Activated CD4-positive, alpha-beta memory T cell treated with anti-CD3 and anti-CD28 coated beads, Interleukin-2, amount 10 ng/mL, durations not matched to agents 7 days and 5 days (primary cell): ENCODE data around the gene ZFTA. TPM values are rescaled to one million over a fixed set of nuclear protein-coding genes. Genes with fewer than 3 reads are reported as not detected.

Experiments
- CTCF ChIA-PET: fragments of 350-600 bp; sonication (Branson Sonifier 250); formaldehyde crosslinking; loops from one replicate; lab custom pipeline; 2021; ENCODE audit warnings: antibody characterized with exemption, inconsistent platforms; lab: Charles Lee
- POLR2A ChIA-PET: fragments of 350-600 bp; sonication (Branson Sonifier 250); formaldehyde crosslinking; loops from one replicate; lab custom pipeline; 2021; ENCODE audit warnings: antibody characterized with exemption; lab: Charles Lee
- DNase-seq: peaks from one replicate; pipeline ENCODE4 v3.0.0-alpha.2; 2020
- H3K27ac Mint-ChIP-seq: one replicate; pipeline ENCODE4 v1.8.0; 2021; ENCODE audit warnings: mild to moderate bottlenecking, mixed read lengths
- H3K27me3 Mint-ChIP-seq: one replicate; pipeline ENCODE4 v1.8.0; 2021; ENCODE audit warnings: mixed read lengths
- H3K36me3 Mint-ChIP-seq: one replicate; pipeline ENCODE4 v1.8.0; 2021; ENCODE audit warnings: low read depth, mixed read lengths
- H3K4me1 Mint-ChIP-seq: one replicate; pipeline ENCODE4 v1.8.0; 2021; ENCODE audit warnings: mixed read lengths
- H3K4me3 Mint-ChIP-seq: one replicate; pipeline ENCODE4 v1.8.0; 2021; ENCODE audit warnings: mild to moderate bottlenecking, mixed read lengths
- H3K9me3 Mint-ChIP-seq: one replicate; pipeline ENCODE4 v1.8.0; 2021; ENCODE audit warnings: mixed read lengths
- total RNA-seq, 2 experiments: library from RNA; stranded (reverse); gene quantifications; one replicate each; pipeline ENCODE4 v1.2.3, GENCODE V29; 2021

Gene ZFTA
- total RNA-seq, 2 experiments from 2014 or later, result 1.1 to 1.7 TPM

- ChIA-PET POLR2A (no interaction called here), CTCF (no interaction called here)
- no peaks in the 10 kb centered on the region for H3K27me3 Mint-ChIP-seq
- no peak overlapping the region for H3K4me3 Mint-ChIP-seq
- DNase-seq, result no peak
- H3K4me1 Mint-ChIP-seq, result peaks cover under 1% of the 10 kb centered on the region
- no peak overlapping the region for H3K27ac Mint-ChIP-seq
- H3K9me3 Mint-ChIP-seq, result no peaks in the 10 kb centered on the region
- peaks cover 10% of the 10 kb centered on the region for H3K36me3 Mint-ChIP-seq
Measured at GRCh38 chr11:63761931-63762653, 6.5 kb downstream of the ZFTA start.

GRCh38 chr11:63761188-63761587, 7.4 kb downstream of the ZFTA start:
- no peaks in the 10 kb centered on the region for H3K27me3 Mint-ChIP-seq
- peaks cover 10% of the 10 kb centered on the region for H3K36me3 Mint-ChIP-seq
- DNase-seq, result no peak
- ChIA-PET POLR2A (no interaction called here), CTCF (no interaction called here)
- no peak overlapping the region for H3K4me3 Mint-ChIP-seq
- H3K4me1 Mint-ChIP-seq, result no peaks in the 10 kb centered on the region
- H3K9me3 Mint-ChIP-seq, result no peaks in the 10 kb centered on the region
- H3K27ac Mint-ChIP-seq, result no peak overlapping the region

- CTCF ChIA-PET, result no interaction called here
- H3K27ac Mint-ChIP-seq, result no peak overlapping the region
Measured at GRCh38 chr11:63760487-63761079, 8.0 kb downstream of the ZFTA start.

GRCh38 chr11:63756919-63757761, 11.4 kb downstream of the ZFTA start:
- ChIA-PET POLR2A (no interaction called here), CTCF (no interaction called here)
- peaks cover 22% of the 10 kb centered on the region for H3K36me3 Mint-ChIP-seq
- DNase-seq, result no peak
- H3K9me3 Mint-ChIP-seq, result no peaks in the 10 kb centered on the region
- H3K27me3 Mint-ChIP-seq, result no peaks in the 10 kb centered on the region
- H3K4me3 Mint-ChIP-seq, result no peak overlapping the region
- no peak overlapping the region for H3K27ac Mint-ChIP-seq
- no peaks in the 10 kb centered on the region for H3K4me1 Mint-ChIP-seq

More at GRCh38 chr11:63760487-63761079, 8.0 kb downstream of the ZFTA start:
- DNase-seq, result no peak
- H3K4me3 Mint-ChIP-seq, result no peak overlapping the region
- no peaks in the 10 kb centered on the region for H3K4me1 Mint-ChIP-seq
- no peaks in the 10 kb centered on the region for H3K27me3 Mint-ChIP-seq
- H3K9me3 Mint-ChIP-seq, result no peaks in the 10 kb centered on the region
- H3K36me3 Mint-ChIP-seq, result peaks cover 10% of the 10 kb centered on the region
- POLR2A ChIA-PET, result no interaction called here

- H3K36me3 Mint-ChIP-seq, result peaks cover 25% of the 10 kb centered on the region
- no peak for DNase-seq
- no peaks in the 10 kb centered on the region for H3K4me1 Mint-ChIP-seq
- no peak overlapping the region for H3K27ac Mint-ChIP-seq
- CTCF ChIA-PET, result interaction anchor here (1.4 kb wide), 1 partner anchor 11 kb away, joined by 6 read pairs; no protein-coding TSS in a partner anchor
- H3K27me3 Mint-ChIP-seq, result no peaks in the 10 kb centered on the region
- POLR2A ChIA-PET, result no interaction called here
- H3K4me3 Mint-ChIP-seq, result no peak overlapping the region
- no peaks in the 10 kb centered on the region for H3K9me3 Mint-ChIP-seq
Measured at GRCh38 chr11:63749624-63750023, 19.0 kb downstream of the ZFTA start.

GRCh38 chr11:63747011-63747410, 21.6 kb downstream of the ZFTA start:
- H3K9me3 Mint-ChIP-seq, result no peaks in the 10 kb centered on the region
- H3K4me3 Mint-ChIP-seq, result no peak overlapping the region
- CTCF ChIA-PET, result interaction anchor here (1.0 to 1.8 kb wide), 2 partner anchors 9 to 21 kb away, joined by 3 read pairs; partner anchors contain the start of gene ZFTA
- H3K27ac Mint-ChIP-seq, result no peak overlapping the region
- H3K4me1 Mint-ChIP-seq, result no peaks in the 10 kb centered on the region
- peaks cover 13% of the 10 kb centered on the region for H3K36me3 Mint-ChIP-seq
- POLR2A ChIA-PET, result no interaction called here
- no peak for DNase-seq
- no peaks in the 10 kb centered on the region for H3K27me3 Mint-ChIP-seq

- ChIA-PET CTCF (interaction anchor here (1.0 to 1.8 kb wide), 3 partner anchors 9 to 24 kb away, joined by 3 read pairs; partner anchors contain the start of gene ZFTA), POLR2A (no interaction called here)
- no peak overlapping the region for H3K4me3 Mint-ChIP-seq
- DNase-seq, result no peak
- H3K36me3 Mint-ChIP-seq, result peaks cover 6% of the 10 kb centered on the region
- H3K27ac Mint-ChIP-seq, result no peak overlapping the region
- no peaks in the 10 kb centered on the region for H3K9me3 Mint-ChIP-seq
- no peaks in the 10 kb centered on the region for H3K4me1 Mint-ChIP-seq
- no peaks in the 10 kb centered on the region for H3K27me3 Mint-ChIP-seq
Measured at GRCh38 chr11:63745304-63746170, 23.0 kb downstream of the ZFTA start.

GRCh38 chr11:63738720-63739360, 29.7 kb downstream of the ZFTA start:
- Mint-ChIP-seq H3K27ac (no peak overlapping the region), H3K4me3 (no peak overlapping the region), H3K9me3 (no peaks in the 10 kb centered on the region), H3K4me1 (peaks cover 2% of the 10 kb centered on the region), H3K36me3 (no peaks in the 10 kb centered on the region), H3K27me3 (no peaks in the 10 kb centered on the region)
- peak; percentile 66 for DNase-seq
- ChIA-PET POLR2A (no interaction called here), CTCF (interaction anchor here (0.7 to 3.5 kb wide), 28 partner anchors 9 to 707 kb away, joined by 3 to 30 read pairs (median 5); partner anchors contain the start of gene RTN3)

GRCh38 chr11:63737718-63738117, 30.9 kb downstream of the ZFTA start:
- CTCF ChIA-PET, result interaction anchor here (0.7 to 3.5 kb wide), 17 partner anchors 9 to 275 kb away, joined by 3 to 30 read pairs (median 5); no protein-coding TSS in a partner anchor
- no peak overlapping the region for H3K4me3 Mint-ChIP-seq
- no peaks in the 10 kb centered on the region for H3K27me3 Mint-ChIP-seq
- POLR2A ChIA-PET, result no interaction called here
- no peak overlapping the region for H3K27ac Mint-ChIP-seq
- DNase-seq, result no peak
- H3K9me3 Mint-ChIP-seq, result no peaks in the 10 kb centered on the region
- H3K36me3 Mint-ChIP-seq, result no peaks in the 10 kb centered on the region
- H3K4me1 Mint-ChIP-seq, result peaks cover 2% of the 10 kb centered on the region

GRCh38 chr11:63736864-63737263, 31.7 kb downstream of the ZFTA start:
- Mint-ChIP-seq H3K36me3 (no peaks in the 10 kb centered on the region), H3K27me3 (no peaks in the 10 kb centered on the region), H3K27ac (no peak overlapping the region), H3K4me3 (no peak overlapping the region), H3K9me3 (no peaks in the 10 kb centered on the region), H3K4me1 (peaks cover 2% of the 10 kb centered on the region)
- no peak for DNase-seq
- CTCF ChIA-PET, result interaction anchor here (0.7 to 3.5 kb wide), 4 partner anchors 9 to 258 kb away, joined by 3 to 30 read pairs (median 4); no protein-coding TSS in a partner anchor
- POLR2A ChIA-PET, result no interaction called here

- Mint-ChIP-seq H3K27ac (no peak overlapping the region), H3K36me3 (no peaks in the 10 kb centered on the region), H3K27me3 (no peaks in the 10 kb centered on the region), H3K4me1 (no peaks in the 10 kb centered on the region), H3K9me3 (no peaks in the 10 kb centered on the region), H3K4me3 (no peak overlapping the region)
- no peak for DNase-seq
- POLR2A ChIA-PET, result no interaction called here
- CTCF ChIA-PET, result interaction anchor here (0.6 to 1.7 kb wide), 2 partner anchors 9 to 191 kb away, joined by 3 to 6 read pairs; no protein-coding TSS in a partner anchor
Measured at GRCh38 chr11:63729326-63729725, 39.2 kb downstream of the ZFTA start.

- CTCF ChIA-PET, result interaction anchor here (2.5 kb wide), 1 partner anchor 18 kb away, joined by 9 read pairs; no protein-coding TSS in a partner anchor
- no peak for DNase-seq
- no peaks in the 10 kb centered on the region for H3K27me3 Mint-ChIP-seq
- no peaks in the 10 kb centered on the region for H3K4me1 Mint-ChIP-seq
- no peaks in the 10 kb centered on the region for H3K9me3 Mint-ChIP-seq
- H3K4me3 Mint-ChIP-seq, result no peak overlapping the region
- H3K27ac Mint-ChIP-seq, result no peak overlapping the region
- POLR2A ChIA-PET, result no interaction called here
- peaks cover 3% of the 10 kb centered on the region for H3K36me3 Mint-ChIP-seq
Measured at GRCh38 chr11:63720611-63721010, 48.0 kb downstream of the ZFTA start.
